GM18868 (cell line): ENCODE results near the gene GHRL.
A peak's percentile ranks its signal among the peaks of the same experiment; 100 is the strongest.
"Not testable (repeated sequence)": the region's sequence is repeated elsewhere in the genome, so short reads cannot be mapped to it uniquely, and the experiment has no call there.

Source experiments
- ATAC-seq: cut with Tn5 transposase; IDR thresholded peaks from one replicate; pipeline ENCODE4 v1.9.1; 2021; ENCODE audit warnings: mild to moderate bottlenecking, moderate library complexity; ENCODE audit not compliant: unreplicated experiment

Gene GHRL

DNA sequence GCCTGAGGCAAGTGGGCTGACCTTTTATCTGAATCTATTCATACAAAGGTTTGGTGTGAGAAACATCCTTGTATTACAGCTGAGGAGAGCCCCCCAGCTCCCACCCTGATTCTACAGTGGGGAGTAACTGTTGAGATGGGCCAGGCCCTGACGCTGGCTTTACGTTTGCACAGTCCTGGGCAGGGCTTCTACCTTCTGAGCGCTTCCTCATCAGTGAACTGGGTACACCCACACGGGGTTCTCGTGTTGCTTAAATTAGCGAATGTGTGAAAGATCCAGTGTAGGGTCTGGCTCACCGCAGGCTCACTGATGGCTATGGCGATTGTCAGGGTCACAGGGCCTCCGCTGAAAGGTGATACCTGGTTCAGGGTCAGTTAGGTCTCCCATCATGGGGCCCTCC lies 7.3 kb upstream of the GHRL start:
- ATAC-seq = no peak

- ATAC-seq = peak; percentile 64
Observed at GRCh38 chr3:10299679-10300078, 6.9 kb upstream of the GHRL start.

DNA sequence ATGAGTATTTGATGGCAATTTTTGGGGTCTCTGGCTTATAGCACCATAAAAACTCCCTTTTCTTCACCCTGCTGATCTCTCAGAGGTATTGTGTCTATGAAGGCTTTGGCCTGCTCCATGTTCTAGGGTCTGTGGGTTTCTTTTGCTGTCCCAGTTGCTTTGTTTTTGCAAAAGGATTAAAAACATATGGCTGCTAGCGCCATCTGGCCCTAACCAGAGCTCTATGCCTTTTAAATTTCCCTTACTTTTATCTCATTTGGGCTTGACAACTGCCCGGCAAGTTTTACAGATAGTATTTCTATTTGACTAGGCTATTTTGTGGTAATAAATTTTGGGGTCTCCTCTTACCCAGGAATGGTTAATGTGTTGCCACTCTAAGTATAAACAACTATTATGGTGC lies 6.4 kb upstream of the GHRL start:
- ATAC-seq = no peak

DNA sequence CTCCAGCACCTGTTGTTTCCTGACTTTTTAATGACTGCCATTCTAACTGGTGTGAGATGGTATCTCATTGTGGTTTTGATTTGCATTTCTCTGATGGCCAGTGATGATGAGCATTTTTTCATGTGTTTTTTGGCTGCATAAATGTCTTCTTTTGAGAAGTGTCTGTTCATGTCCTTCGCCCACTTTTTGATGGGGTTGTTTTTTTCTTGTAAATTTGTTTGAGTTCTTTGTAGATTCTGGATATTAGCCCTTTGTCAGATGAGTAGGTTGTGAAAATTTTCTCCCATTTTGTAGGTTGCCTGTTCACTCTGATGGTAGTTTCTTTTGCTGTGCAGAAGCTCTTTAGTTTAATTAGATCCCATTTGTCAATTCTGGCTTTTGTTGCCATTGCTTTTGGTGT lies 5.3 kb upstream of the GHRL start:
- not testable (repeated sequence) for ATAC-seq

GRCh38 chr3:10294030-10294586 lies 1.4 kb upstream of the GHRL start:
- no peak for ATAC-seq

DNA sequence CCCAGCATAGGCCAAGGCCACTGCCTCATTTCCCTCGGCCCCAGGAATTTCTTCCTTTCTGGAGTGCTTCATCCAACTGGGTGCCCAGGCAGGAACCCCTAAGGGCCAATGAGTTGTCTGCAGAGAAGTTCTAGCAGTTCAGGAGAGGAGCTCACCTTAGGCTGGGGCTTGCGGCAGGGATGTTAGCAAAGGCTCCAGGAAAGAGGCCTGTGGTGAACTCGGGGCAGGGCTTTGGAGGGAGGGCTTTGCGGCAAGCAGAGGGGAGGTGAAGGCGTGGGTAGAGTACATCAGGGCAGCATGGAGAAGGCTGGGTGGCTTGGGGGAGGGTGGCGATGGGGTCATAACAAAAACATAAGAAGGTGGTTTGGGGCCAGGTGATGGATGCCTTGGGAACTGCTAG lies 1.1 kb downstream of the GHRL start:
- no peak for ATAC-seq

DNA sequence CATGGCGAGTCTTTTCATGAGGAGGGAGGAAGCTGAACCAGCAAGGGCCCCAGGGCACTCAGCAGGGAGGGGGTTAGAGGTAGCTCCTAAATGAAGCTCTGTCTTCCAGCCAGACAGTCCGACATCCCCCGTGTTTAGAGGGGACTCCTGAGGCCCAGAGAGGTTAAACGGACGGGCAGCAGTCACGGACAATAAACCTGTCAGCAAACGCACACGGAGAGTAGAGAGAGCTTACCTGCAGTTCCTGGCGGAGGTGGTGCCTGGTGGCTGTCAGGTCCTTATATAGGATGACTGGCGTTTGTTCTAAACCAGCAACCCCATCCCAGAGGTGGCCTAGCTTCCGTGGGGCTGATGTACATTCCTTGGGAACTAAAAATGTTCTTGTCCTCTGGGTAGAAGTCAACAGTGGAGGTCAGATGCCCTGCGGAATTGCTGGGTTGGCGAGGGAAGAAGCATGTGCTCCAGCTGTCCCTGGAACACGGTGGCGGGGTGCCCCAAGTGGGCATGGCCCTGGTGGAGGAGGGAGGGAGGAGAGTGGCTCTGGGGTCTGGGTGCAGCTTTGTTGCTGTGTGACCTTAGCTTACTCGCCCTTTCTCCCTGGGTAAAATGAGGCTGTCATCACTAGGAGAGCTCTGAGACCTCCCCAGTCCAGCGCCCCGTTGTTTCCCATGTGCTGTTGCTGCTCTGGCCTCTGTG lies 2.1 kb downstream of the GHRL start:
- no peak for ATAC-seq

DNA sequence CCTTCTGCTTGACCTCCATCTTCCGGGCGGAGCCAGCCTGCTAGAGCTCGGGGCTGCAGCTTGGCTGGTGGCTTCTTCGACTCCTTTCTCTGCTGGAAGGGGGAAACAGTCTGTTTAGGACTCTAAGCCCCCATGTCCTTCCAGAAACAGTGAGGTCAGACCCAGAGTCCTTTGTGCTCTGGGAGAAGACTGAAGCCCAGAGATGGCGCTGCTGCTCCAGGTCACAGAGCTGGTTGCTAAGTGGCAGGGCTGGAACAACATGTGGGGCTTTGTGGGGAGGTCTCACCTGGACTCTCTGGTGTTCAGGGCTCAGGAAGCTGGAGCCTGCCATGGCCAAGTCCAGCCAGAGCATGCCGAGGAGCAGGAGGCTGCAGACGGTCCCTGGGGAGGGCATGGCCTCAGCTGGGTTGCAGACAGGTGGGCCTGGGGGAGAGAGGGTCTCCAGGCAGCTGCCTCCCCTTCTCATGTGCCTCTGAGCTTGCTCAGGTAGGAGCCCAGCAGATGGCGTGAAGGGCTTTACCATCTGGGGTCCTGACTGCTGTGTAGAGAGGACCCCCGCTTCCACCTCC lies 2.9 kb downstream of the GHRL start:
- ATAC-seq = no peak

DNA sequence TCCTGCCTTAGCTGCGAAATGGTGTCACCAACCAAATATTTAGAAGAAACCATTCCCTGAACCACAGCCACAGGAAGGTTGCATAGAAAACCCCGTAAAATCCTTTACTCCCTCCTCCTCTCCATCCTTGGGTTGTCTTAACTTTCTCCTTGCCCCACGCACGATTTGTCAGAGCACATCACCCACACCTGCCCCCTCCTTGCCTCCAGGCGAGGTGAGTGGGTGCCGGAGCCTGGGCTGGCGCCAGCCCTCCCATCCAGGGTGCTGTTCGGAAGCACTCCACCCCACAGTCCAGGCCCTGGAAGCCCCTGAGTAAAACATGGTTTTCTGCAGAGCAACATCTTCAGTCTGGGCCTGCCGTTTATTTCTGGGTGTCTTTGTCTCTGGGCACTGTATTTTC lies 3.7 kb downstream of the GHRL start:
- ATAC-seq = no peak

DNA sequence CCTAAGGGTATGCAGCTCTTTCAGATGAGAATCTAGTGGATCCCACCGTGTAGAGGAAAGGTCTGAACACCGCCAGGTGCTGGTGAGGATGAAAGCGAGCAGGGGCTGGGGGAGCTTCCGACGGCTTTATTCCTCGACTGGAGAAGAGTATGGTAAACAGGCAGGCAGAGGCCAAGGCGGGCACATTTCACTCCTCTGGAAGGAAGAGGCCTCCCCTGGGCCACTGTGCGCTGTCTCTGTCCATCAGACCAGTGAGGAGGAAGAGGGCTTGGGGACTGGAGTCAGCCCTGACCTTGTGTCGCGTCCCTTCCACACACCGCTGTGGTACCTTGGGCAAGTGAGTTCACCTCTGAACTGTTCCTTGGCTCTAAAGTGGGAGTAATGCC lies 4.2 kb downstream of the GHRL start:
- no peak for ATAC-seq

DNA sequence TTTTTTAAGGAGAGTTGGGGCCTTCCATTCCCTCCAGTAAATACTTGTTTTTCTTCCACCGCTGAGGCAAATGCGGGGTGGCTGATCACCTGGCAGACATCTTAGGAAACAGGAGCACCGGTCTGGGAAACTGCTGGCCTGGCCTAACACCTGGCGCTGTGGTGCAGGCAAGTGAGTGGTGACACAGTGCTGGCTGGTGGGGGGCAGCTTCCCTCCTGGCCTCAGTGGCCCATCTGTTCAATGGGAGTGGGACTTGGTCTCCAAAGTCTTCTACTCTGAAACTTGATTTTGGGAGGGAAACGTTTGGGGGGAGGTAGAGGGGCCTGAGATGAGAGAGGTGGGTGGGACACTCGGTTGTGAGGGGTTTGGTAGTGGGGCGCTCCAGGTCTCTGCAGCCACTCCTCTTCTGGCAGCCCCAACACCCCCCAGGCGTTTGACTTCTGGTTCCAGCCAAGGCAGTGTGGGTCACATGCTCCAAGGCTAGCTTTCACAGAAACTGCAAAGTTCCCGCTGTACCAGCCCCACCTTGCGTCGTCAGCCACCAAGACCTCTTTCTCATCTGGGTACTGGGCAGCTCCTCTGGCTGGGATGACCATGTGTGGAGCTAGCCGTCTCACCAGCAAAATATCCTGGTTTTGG lies 4.7 kb downstream of the GHRL start:
- ATAC-seq = no peak

GRCh38 chr3:10286596-10287295 lies 6.0 kb downstream of the GHRL start:
- ATAC-seq = no peak

GRCh38 chr3:10286133-10286524 lies 6.6 kb downstream of the GHRL start:
- no peak for ATAC-seq

GRCh38 chr3:10285272-10286132 lies 7.2 kb downstream of the GHRL start:
- no peak for ATAC-seq

GRCh38 chr3:10284496-10284895 lies 8.3 kb downstream of the GHRL start:
- ATAC-seq = peak; percentile 58

DNA sequence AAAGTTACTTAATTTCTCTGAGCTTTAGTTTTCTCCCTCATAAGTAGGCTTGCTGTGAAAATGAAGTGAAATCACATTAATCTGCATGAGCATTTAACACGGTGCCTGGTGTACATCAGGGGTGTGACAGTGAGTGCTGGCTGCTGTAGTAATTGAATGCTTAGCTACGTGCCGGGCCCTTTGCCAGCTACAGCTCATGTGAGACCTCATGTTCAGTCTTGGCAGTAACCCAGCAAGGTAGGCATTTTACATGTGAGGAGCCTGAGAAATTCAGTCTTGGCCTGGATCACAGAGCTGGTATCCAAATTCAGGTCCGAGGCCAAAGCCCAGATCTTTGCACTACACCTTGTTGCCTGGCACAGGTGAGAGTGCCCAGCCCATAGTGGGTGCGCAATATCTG lies 9.1 kb downstream of the GHRL start:
- ATAC-seq = no peak

GRCh38 chr3:10281951-10282350 lies 10.8 kb downstream of the GHRL start:
- ATAC-seq = no peak

DNA sequence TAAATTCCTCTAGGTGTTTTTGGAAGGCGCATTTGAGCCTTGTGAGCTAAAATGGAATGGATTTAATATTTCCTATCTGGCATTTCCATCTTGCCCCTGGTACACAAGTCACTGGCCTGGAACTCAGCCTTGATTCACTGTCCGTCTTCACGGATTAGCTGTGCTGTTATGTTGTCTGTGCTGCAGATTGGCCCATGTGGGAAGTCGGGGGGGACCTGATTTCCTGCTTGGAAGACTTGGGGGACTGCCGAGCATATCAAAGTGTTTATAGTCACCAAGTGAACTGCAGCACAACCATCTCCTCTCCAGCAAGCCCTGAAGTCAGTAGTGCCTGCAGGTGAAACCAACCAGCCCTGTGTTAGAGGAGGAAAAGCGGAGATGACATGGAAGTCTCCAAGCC lies 12.2 kb downstream of the GHRL start:
- ATAC-seq = no peak

DNA sequence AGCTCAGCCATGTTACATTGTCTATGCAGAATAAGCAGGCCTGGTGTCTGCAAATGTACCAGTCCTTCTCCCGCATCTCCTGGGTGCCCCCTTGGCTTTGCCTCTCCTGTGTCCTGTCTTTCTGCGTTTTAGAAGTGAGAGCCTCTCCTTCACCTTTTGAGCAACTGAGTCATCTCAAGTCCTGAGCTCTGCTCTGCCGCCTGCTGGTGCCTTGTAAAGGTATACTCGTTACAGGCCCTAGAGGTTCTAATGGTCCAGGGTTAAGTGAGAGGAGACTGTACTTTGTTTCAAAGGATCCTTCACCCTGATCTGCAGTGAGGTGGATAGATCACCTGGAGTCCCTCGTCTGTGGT lies 12.6 kb downstream of the GHRL start:
- no peak for ATAC-seq

GRCh38 chr3:10279384-10280176 lies 13.2 kb downstream of the GHRL start:
- ATAC-seq = no peak
